Measurements from ENCODE around the gene GLT6D1.

Gene GLT6D1

GRCh38 chr9:135609366-135609955 is 29.9 kb downstream of the GLT6D1 start:
- TF ChIP-seq CTCF (conservative IDR thresholded peaks at IDR 0.05): no peak
- no peak overlapping the region for H3K27ac ChIP-seq

- no peak for TF ChIP-seq CTCF (conservative IDR thresholded peaks at IDR 0.05)
- H3K27ac ChIP-seq: no peak overlapping the region
These were observed 30.4 kb downstream of the GLT6D1 start for GRCh38 chr9:135608999-135609317.

- no peak overlapping the region for H3K27ac ChIP-seq
- no peak for TF ChIP-seq CTCF (conservative IDR thresholded peaks at IDR 0.05)
These were observed 30.9 kb downstream of the GLT6D1 start for GRCh38 chr9:135608294-135608998.

- no peak for TF ChIP-seq CTCF (conservative IDR thresholded peaks at IDR 0.05)
- no peak overlapping the region for H3K27ac ChIP-seq
These were observed 31.7 kb downstream of the GLT6D1 start for GRCh38 chr9:135607401-135608293.

- no peak for TF ChIP-seq CTCF (conservative IDR thresholded peaks at IDR 0.05)
- no peak overlapping the region for H3K27ac ChIP-seq
These were observed 32.5 kb downstream of the GLT6D1 start for GRCh38 chr9:135606885-135607259.

- H3K27ac ChIP-seq: peak overlapping the region; percentile 73
- TF ChIP-seq CTCF (conservative IDR thresholded peaks at IDR 0.05): no peak
These were observed 34.0 kb downstream of the GLT6D1 start for GRCh38 chr9:135605238-135605781.
